GM12878 (cell line): Measurements from ENCODE around the gene TCIRG1. TPM values are rescaled to one million over a fixed set of nuclear protein-coding genes. Genes with fewer than 3 reads are reported as not detected.

Source experiments
- BCL11A ChIP-seq: IDR thresholded peaks from 2 replicates; pipeline ENCODE4 v1.6.1; 2011; ENCODE audit warnings: low read depth, low read length
- BRCA1 ChIP-seq: IDR thresholded peaks from 2 replicates; pipeline ENCODE4 v1.6.1; 2011; ENCODE audit warnings: low read depth, low read length, improper control_type of control experiment
- CHD1 ChIP-seq: IDR thresholded peaks from 2 replicates; pipeline ENCODE4 v1.6.1; 2012; ENCODE audit warnings: low read depth, low read length, improper control_type of control experiment
- EGR1 ChIP-seq, 2 experiments: IDR thresholded peaks; 1 replicate in 1 of 2; 2 replicates in 1 of 2; pipeline ENCODE4 v1.6.1; 2011 to 2012; ENCODE audit warnings: low read depth in 2 of 2, low read length in 2 of 2, borderline replicate concordance in 1 of 2, mild to moderate bottlenecking in 1 of 2, moderate library complexity in 1 of 2
- FOXM1 ChIP-seq: IDR thresholded peaks from 2 replicates; pipeline ENCODE4 v1.6.1; 2012; ENCODE audit warnings: low read depth, mild to moderate bottlenecking, inconsistent platforms, low read length, moderate library complexity
- GATAD2B ChIP-seq: fragments of 450-650 bp; conservative IDR thresholded peaks from 2 replicates; pipeline ENCODE4 v1.6.1; 2017; ENCODE audit warnings: low read depth, mild to moderate bottlenecking, moderate library complexity
- HDAC2 ChIP-seq: fragments of 200-600 bp; sonication (generic); IDR thresholded peaks from 2 replicates; pipeline ENCODE4 v1.6.1; 2017
- IKZF2 ChIP-seq, 2 experiments: fragments of 450-650 bp; IDR thresholded peaks; 2 replicates each; pipeline ENCODE4 v1.6.1; 2017; ENCODE audit warnings: mild to moderate bottlenecking in 2 of 2, moderate library complexity in 2 of 2
- KDM1A ChIP-seq: fragments of 200-600 bp; sonication (generic); IDR thresholded peaks from 2 replicates; pipeline ENCODE4 v1.6.1; 2016; ENCODE audit warnings: borderline replicate concordance
- MYB ChIP-seq: fragments of 150-350 bp; IDR thresholded peaks from 2 replicates; pipeline ENCODE4 v1.6.1; 2014; ENCODE audit warnings: mild to moderate bottlenecking, low read depth, low read length, borderline replicate concordance
- MYC ChIP-seq: IDR thresholded peaks from 2 replicates; pipeline ENCODE4 v1.6.1; 2011; ENCODE audit warnings: mild to moderate bottlenecking, low read length, moderate library complexity, inconsistent platforms; ENCODE audit not compliant: insufficient read depth, insufficient replicate concordance, insufficient read length, severe bottlenecking
- NR2C2 ChIP-seq: IDR thresholded peaks from 2 replicates; pipeline ENCODE4 v1.6.1; 2011; ENCODE audit warnings: borderline replicate concordance, low read depth; ENCODE audit not compliant: control insufficient read depth, insufficient read length
- RAD21 ChIP-seq: IDR thresholded peaks from 2 replicates; pipeline ENCODE4 v1.6.1; 2011; ENCODE audit warnings: mild to moderate bottlenecking, low read depth, low read length, moderate library complexity; ENCODE audit not compliant: insufficient read depth
- SIN3A ChIP-seq: IDR thresholded peaks from 2 replicates; pipeline ENCODE4 v1.6.1; 2012; ENCODE audit warnings: low read depth, low read length, improper control_type of control experiment
- SRF ChIP-seq, 2 experiments: IDR thresholded peaks; 2 replicates each; pipeline ENCODE4 v1.6.1; 2011; ENCODE audit warnings: low read depth in 2 of 2, low read length in 2 of 2, mild to moderate bottlenecking in 1 of 2, moderate library complexity in 1 of 2
- STAT3 ChIP-seq: IDR thresholded peaks from 2 replicates; pipeline ENCODE4 v1.6.1; 2011; ENCODE audit warnings: low read depth, low read length, improper control_type of control experiment
- TAF1 ChIP-seq: IDR thresholded peaks from 2 replicates; pipeline ENCODE4 v1.6.1; 2011; ENCODE audit warnings: mild to moderate bottlenecking, low read depth, low read length, borderline replicate concordance
- TBL1XR1 ChIP-seq: IDR thresholded peaks from 2 replicates; pipeline ENCODE4 v1.6.1; 2012; ENCODE audit warnings: low read depth, low read length, improper control_type of control experiment
- TCF7 ChIP-seq: IDR thresholded peaks from 2 replicates; pipeline ENCODE4 v1.6.1; 2014; ENCODE audit warnings: antibody characterized with exemption, borderline replicate concordance
- ZNF217 ChIP-seq: fragments of 450-650 bp; IDR thresholded peaks from 2 replicates; pipeline ENCODE4 v1.6.1; 2017; ENCODE audit warnings: antibody characterized with exemption, mild to moderate bottlenecking
- polyA plus RNA-seq, 11 experiments: library from polyadenylated mRNA; depleted of rRNA in 4 of 11; unstranded in 6 of 11; stranded (reverse) in 5 of 11; fragments of >200 nt; fragmentation: Nextera tagmentation in 4 of 11; fragmentation: Illumina TruSeq in 1 of 11; extraction: Ambion mirVana in 4 of 11; extraction: Trizol in 1 of 11; gene quantifications; 1 replicate in 1 of 11; 2 replicates in 10 of 11; pipeline versions ENCODE4 v1.2.1 to v1.2.3, GENCODE V29; 2011 to 2016; ENCODE audit warnings: inconsistent platforms in 2 of 11, missing spikeins in 2 of 11, low read depth in 1 of 11
- total RNA-seq, 4 experiments: library from RNA; depleted of rRNA in 3 of 4; stranded (reverse); fragments of >200 nt in 3 of 4; fragmentation: Illumina TruSeq in 1 of 4; extraction: Trizol in 1 of 4; gene quantifications; 2 replicates each; pipeline versions ENCODE4 v1.2.1 to v1.2.3, GENCODE V29; 2013 to 2021
- TF ChIP-seq, protein P1 (sequence below): fragments of 450-650 bp; conservative IDR thresholded peaks from 2 replicates; pipeline ENCODE4 v1.6.1; 2017; ENCODE audit warnings: mild to moderate bottlenecking, moderate library complexity
- TF ChIP-seq, protein P2 (sequence below): IDR thresholded peaks from 2 replicates; pipeline ENCODE4 v1.6.1; 2011; ENCODE audit warnings: mild to moderate bottlenecking, low read depth, low read length, moderate library complexity; ENCODE audit not compliant: insufficient replicate concordance
- TF ChIP-seq, protein P3 (sequence below): fragments of 450-650 bp; IDR thresholded peaks from 2 replicates; pipeline ENCODE4 v1.6.1; 2017; ENCODE audit warnings: borderline replicate concordance
- TF ChIP-seq, protein P4 (sequence below): IDR thresholded peaks from 2 replicates; pipeline ENCODE4 v1.6.1; 2012; ENCODE audit warnings: low read depth, low read length, improper control_type of control experiment

The TCIRG1 gene
- total and polyA plus RNA-seq, 10 of the 15 experiments (the other 5 are each of a cell fraction or from before 2014, with no cell fraction given): 0.76 to 218 (median 87.4) TPM

DNA sequence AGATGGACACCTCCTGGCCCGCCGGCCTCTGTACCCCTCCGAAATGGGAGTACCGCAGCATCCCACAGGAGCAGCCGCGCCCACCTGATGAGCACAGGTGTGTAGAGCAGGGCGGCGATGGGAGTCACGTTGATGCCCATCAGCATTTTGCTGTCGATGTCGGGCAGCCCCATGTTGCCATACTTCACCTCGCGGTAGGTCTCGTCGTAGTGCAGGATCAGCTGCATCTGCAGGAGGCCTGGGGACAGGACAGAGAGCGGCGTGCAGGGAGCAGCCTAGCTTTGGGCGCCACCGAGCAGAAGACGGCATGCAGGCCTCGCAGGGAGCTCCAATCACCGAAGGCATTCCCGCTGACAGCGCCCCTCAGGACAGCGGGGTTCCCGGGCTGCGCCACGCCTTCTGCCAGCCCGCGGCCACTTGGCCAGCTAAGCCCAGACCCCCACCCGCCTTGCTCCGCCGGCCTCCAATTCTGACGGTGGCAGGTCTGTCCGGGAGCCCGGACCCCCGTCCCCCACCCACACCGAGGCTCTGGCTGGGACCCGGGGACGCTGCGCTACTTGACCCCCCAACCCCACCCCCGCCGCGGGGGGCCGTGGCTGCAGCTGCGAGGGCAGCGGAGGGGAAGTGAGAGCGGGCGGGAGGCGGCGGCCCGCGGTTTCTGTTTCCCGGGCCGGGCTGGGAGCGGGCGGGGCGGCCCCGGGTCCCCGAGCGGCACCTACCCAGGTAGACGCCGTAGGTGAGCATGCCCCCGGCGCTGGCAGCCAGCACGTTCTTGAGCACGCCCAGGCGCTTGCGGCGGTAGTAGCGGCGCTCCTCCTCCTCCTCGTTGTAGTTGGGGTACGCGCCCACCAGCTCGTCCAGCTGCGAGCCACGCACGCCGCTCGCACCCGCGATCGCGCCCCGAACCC is 35.6 kb upstream of the TCIRG1 start (continued):
- no peak for TF ChIP-seq FOXM1
- TF ChIP-seq NR2C2: no peak
- no peak for TF ChIP-seq HDAC2
- TF ChIP-seq SIN3A: 0 out of 2 replicates have a peak, but pooled peaks have one; percentile 38
- TF ChIP-seq MYC: peak; percentile 57
- no peak for TF ChIP-seq KDM1A
- no peak for TF ChIP-seq STAT3
- no peak for TF ChIP-seq SRF (IDR thresholded peaks at IDR 0.05; ENCODE audit: low read depth in 2 of 2, low read length in 2 of 2)
- TF ChIP-seq BCL11A: no peak
- no peak for TF ChIP-seq BRCA1
- TF ChIP-seq ZNF217: no peak
- TF ChIP-seq, protein P1, sequence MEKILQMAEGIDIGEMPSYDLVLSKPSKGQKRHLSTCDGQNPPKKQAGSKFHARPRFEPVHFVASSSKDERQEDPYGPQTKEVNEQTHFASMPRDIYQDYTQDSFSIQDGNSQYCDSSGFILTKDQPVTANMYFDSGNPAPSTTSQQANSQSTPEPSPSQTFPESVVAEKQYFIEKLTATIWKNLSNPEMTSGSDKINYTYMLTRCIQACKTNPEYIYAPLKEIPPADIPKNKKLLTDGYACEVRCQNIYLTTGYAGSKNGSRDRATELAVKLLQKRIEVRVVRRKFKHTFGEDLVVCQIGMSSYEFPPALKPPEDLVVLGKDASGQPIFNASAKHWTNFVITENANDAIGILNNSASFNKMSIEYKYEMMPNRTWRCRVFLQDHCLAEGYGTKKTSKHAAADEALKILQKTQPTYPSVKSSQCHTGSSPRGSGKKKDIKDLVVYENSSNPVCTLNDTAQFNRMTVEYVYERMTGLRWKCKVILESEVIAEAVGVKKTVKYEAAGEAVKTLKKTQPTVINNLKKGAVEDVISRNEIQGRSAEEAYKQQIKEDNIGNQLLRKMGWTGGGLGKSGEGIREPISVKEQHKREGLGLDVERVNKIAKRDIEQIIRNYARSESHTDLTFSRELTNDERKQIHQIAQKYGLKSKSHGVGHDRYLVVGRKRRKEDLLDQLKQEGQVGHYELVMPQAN: peak; percentile 45; the same call in 1 of the 2 replicates
- no peak for TF ChIP-seq TAF1
- no peak for TF ChIP-seq CHD1
- TF ChIP-seq MYB: no peak
- no peak for TF ChIP-seq TBL1XR1
- TF ChIP-seq GATAD2B: 0 out of 2 replicates have a peak, but pooled peaks have one; percentile 15
- peak in 1 of 2 experiments; percentile 68; a peak in 1 of 3 replicates for TF ChIP-seq EGR1 (IDR thresholded peaks at IDR 0.05; ENCODE audit: borderline replicate concordance in 1 of 2, low read depth in 2 of 2, low read length in 2 of 2)
- TF ChIP-seq, protein P2, sequence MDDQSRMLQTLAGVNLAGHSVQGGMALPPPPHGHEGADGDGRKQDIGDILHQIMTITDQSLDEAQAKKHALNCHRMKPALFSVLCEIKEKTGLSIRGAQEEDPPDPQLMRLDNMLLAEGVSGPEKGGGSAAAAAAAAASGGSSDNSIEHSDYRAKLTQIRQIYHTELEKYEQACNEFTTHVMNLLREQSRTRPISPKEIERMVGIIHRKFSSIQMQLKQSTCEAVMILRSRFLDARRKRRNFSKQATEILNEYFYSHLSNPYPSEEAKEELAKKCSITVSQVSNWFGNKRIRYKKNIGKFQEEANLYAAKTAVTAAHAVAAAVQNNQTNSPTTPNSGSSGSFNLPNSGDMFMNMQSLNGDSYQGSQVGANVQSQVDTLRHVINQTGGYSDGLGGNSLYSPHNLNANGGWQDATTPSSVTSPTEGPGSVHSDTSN: no peak
- TF ChIP-seq, protein P3, sequence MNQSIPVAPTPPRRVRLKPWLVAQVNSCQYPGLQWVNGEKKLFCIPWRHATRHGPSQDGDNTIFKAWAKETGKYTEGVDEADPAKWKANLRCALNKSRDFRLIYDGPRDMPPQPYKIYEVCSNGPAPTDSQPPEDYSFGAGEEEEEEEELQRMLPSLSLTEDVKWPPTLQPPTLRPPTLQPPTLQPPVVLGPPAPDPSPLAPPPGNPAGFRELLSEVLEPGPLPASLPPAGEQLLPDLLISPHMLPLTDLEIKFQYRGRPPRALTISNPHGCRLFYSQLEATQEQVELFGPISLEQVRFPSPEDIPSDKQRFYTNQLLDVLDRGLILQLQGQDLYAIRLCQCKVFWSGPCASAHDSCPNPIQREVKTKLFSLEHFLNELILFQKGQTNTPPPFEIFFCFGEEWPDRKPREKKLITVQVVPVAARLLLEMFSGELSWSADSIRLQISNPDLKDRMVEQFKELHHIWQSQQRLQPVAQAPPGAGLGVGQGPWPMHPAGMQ: no peak
- TF ChIP-seq IKZF2 (IDR thresholded peaks at IDR 0.05): no peak; a peak in 1 of 4 replicates
- TF ChIP-seq TCF7: no peak
- no peak for TF ChIP-seq RAD21
- TF ChIP-seq, protein P4, sequence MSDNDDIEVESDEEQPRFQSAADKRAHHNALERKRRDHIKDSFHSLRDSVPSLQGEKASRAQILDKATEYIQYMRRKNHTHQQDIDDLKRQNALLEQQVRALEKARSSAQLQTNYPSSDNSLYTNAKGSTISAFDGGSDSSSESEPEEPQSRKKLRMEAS: no peak; the same call in 1 of the 2 replicates
